Chondrocyte (in vitro differentiated cells): ENCODE measurements around the gene PGRMC2. TPM values are rescaled to one million over a fixed set of nuclear protein-coding genes. Genes with fewer than 3 reads are reported as not detected.

ENCODE experiments used
- DNase-seq: peaks from one replicate; pipeline ENCODE4 v3.0.0; 2021; ENCODE audit warnings: mixed read lengths, low spot score
- H3K27ac Mint-ChIP-seq: one replicate; pipeline ENCODE4 v1.8.0; 2021; ENCODE audit warnings: mild to moderate bottlenecking, moderate library complexity, mixed read lengths; ENCODE audit not compliant: unreplicated experiment
- H3K27me3 Mint-ChIP-seq: 2 replicates; pipeline ENCODE4 v1.8.0; 2021; ENCODE audit warnings: low read depth, mixed read lengths
- H3K36me3 Mint-ChIP-seq: 2 replicates; pipeline ENCODE4 v1.8.0; 2021; ENCODE audit warnings: low read depth, mixed read lengths
- H3K4me1 Mint-ChIP-seq: 2 replicates; pipeline ENCODE4 v1.8.0; 2021; ENCODE audit warnings: low read depth, mild to moderate bottlenecking, mixed read lengths
- H3K4me3 Mint-ChIP-seq: one replicate; pipeline ENCODE4 v1.8.0; 2021; ENCODE audit warnings: mild to moderate bottlenecking, moderate library complexity, mixed read lengths; ENCODE audit not compliant: unreplicated experiment
- H3K9me3 Mint-ChIP-seq: 2 replicates; pipeline ENCODE4 v1.8.0; 2021; ENCODE audit warnings: low read depth, mixed read lengths
- total RNA-seq: library from RNA; stranded (reverse); gene quantifications from 3 replicates; pipeline ENCODE4 v1.2.1, GENCODE V29; 2021
- TF ChIP-seq, protein P1 (sequence below): fragments of 200-600 bp; sonication (generic); IDR thresholded peaks from 2 replicates; pipeline ENCODE4 v1.5.0; 2021; ENCODE audit warnings: antibody characterized with exemption, mild to moderate bottlenecking, moderate library complexity

The PGRMC2 gene
- total RNA-seq, 1 donor from 2014 or later: 136 TPM

DNA sequence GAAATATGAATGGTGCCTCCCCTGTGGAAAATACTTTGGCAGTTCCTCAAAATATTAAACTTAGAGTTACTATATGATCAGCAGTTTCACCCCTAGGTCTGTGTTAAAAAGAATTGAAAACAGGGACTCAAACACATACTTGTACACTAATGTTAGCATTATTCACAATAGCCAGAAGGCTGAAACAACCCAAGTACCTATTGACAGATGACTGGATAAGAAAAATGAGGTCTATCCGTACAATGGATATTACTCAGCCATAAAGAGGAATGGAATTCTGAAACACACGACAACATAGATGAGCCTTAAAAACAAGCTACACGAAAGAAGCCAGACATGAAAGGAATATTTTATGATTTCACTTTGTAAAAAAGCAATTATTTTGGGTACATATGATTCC, 54.9 kb downstream of the PGRMC2 start:
- TF ChIP-seq, protein P1, sequence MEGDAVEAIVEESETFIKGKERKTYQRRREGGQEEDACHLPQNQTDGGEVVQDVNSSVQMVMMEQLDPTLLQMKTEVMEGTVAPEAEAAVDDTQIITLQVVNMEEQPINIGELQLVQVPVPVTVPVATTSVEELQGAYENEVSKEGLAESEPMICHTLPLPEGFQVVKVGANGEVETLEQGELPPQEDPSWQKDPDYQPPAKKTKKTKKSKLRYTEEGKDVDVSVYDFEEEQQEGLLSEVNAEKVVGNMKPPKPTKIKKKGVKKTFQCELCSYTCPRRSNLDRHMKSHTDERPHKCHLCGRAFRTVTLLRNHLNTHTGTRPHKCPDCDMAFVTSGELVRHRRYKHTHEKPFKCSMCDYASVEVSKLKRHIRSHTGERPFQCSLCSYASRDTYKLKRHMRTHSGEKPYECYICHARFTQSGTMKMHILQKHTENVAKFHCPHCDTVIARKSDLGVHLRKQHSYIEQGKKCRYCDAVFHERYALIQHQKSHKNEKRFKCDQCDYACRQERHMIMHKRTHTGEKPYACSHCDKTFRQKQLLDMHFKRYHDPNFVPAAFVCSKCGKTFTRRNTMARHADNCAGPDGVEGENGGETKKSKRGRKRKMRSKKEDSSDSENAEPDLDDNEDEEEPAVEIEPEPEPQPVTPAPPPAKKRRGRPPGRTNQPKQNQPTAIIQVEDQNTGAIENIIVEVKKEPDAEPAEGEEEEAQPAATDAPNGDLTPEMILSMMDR: no peak
- Mint-ChIP-seq H3K27me3 (no peaks in the 10 kb centered on the region), H3K9me3 (peaks cover 2% of the 10 kb centered on the region), H3K4me3 (no peak overlapping the region), H3K27ac (no peak overlapping the region), H3K36me3 (peaks cover 1% of the 10 kb centered on the region), H3K4me1 (peaks cover 23% of the 10 kb centered on the region)
- DNase-seq: no peak

DNA sequence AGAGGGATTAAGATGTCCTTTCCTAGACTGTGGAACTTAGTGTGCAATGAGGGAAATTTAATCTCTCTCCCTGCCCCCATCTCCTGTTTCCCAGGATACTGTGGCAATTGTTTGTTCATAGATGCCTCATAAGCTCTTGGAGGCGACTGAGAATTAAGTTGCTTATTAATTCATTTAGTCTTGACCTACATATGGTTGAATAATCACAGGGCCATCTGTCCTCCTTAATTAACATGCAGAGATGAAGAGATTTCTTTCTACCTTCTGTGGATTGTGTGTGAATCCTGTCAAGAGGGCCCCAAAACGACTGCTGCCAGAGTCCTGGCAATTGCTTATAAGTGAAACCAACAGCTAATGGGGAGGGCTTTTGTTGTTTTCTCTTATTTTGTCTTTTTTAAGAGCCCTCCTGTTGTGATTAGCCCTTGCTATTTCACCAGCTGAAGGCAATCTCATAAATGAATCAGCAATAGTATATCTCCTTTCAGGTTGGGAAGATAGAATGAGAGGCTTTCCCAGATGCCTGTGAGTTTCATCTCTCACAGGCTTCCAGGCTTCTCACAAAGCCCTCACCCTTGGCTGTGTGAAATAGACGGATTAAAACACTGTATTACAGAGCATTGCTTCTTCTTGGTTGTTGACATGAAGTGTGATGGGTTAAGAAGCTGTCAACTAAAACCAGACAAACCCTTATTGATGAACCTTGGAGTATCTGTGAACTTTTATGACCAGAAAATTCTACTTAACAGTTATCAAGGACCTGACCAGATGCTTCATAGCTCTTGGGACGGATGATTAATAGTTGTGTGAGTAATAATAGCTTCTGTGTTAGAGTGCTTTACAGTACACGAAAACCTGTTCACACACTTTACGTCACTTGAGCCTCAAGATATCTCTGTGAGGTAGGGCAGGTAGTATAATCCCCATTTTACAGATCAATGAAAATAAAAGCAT, 58.5 kb downstream of the PGRMC2 start:
- Mint-ChIP-seq H3K4me3 (no peak overlapping the region), H3K27me3 (no peaks in the 10 kb centered on the region), H3K4me1 (peaks cover 51% of the 10 kb centered on the region), H3K36me3 (peaks cover 1% of the 10 kb centered on the region), H3K9me3 (peaks cover 2% of the 10 kb centered on the region), H3K27ac (peak overlapping the region; percentile 81)
- no peak for DNase-seq
- TF ChIP-seq, protein P1: no peak

DNA sequence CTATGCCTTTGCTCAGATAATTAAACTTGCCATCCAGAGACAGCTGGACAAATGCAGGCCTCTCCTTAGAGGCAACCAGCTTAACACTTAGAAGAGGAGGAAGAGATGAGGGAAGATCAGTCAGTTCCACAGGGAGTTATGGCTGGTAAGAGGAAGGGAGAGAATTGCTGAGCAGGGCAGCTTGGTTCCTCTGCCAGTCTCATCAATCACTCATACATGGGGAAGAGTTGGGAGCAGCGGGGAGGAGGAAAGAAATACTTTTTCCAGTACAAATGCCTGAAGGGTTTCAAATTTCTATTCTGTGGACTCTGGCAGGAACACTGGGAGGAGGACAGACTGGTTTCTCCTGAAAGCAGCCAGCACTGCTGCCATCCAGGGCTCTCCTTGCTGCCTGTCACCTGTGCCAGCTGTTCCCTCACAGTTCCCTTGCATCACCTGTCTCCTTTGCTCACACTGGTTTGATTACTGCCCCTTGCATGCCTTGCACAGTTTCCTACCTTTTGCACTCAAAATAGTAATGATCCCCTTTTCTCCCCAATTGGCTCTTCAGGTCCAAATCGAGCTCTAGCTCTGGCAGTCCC, 59.5 kb downstream of the PGRMC2 start:
- H3K9me3 Mint-ChIP-seq: peaks cover 2% of the 10 kb centered on the region
- H3K4me1 Mint-ChIP-seq: peaks cover 53% of the 10 kb centered on the region
- peak overlapping the region; percentile 14 for H3K4me3 Mint-ChIP-seq
- H3K27me3 Mint-ChIP-seq: no peaks in the 10 kb centered on the region
- peaks cover 1% of the 10 kb centered on the region for H3K36me3 Mint-ChIP-seq
- no peak for DNase-seq
- TF ChIP-seq, protein P1: no peak
- H3K27ac Mint-ChIP-seq: peak overlapping the region; percentile 81

DNA sequence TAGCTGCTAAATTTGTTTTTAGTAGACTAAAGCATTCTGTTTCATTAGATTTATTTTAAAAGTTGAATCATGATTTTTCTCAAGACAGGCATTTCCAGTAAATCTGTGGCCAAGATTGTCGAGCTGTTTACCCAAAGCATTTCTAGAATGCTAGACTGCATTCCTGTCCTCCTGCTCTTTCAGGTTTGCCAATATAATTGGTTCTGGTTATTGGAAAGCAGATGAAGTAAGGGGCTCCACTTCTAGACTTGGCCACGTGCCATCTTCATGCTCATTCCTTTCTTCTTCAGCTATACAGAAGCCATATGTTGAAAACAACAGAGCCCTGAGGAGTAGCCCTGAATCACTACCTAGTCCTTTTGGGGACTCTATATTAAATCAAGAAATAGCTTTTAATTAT, 62.5 kb downstream of the PGRMC2 start:
- Mint-ChIP-seq H3K27ac (peak overlapping the region; percentile 81), H3K4me1 (peaks cover 77% of the 10 kb centered on the region), H3K4me3 (no peak overlapping the region), H3K36me3 (peaks cover 5% of the 10 kb centered on the region), H3K9me3 (no peaks in the 10 kb centered on the region), H3K27me3 (no peaks in the 10 kb centered on the region)
- TF ChIP-seq, protein P1: no peak
- DNase-seq: no peak

DNA sequence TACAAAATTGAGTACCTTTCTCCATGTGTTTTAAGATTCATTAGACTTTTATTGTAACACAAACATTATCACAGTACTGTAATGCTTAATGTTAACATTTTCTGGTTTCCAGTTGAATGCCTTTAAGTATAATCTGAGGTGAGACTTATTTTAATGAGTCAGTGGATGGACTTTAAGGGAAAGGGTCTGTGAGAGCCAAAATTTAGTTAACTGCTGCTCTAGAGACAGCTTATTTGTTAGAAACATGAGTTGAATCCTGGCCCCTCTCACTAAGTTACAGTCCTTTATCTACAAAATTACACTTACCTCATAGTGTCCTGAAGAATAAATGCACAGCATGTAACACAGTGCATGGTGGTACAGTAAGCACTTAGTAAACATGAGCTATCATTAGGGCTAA, 66.0 kb downstream of the PGRMC2 start:
- DNase-seq: no peak
- H3K4me3 Mint-ChIP-seq: no peak overlapping the region
- H3K9me3 Mint-ChIP-seq: no peaks in the 10 kb centered on the region
- TF ChIP-seq, protein P1: no peak
- H3K4me1 Mint-ChIP-seq: peaks cover 48% of the 10 kb centered on the region
- no peaks in the 10 kb centered on the region for H3K27me3 Mint-ChIP-seq
- H3K36me3 Mint-ChIP-seq: peaks cover 3% of the 10 kb centered on the region
- H3K27ac Mint-ChIP-seq: peak overlapping the region; percentile 22
